SK-N-SH (cell line): ENCODE data around the gene FAM83F. TPM values are rescaled to one million over a fixed set of nuclear protein-coding genes. Genes with fewer than 3 reads are reported as not detected.

Experiments used
- CTCF ChIA-PET: fragments of 300-600, 350-600 bp; formaldehyde crosslinking; extraction: SDS; loops from one replicate; lab custom pipeline; 2021; lab: Yijun Ruan, JAX
- POLR2A ChIA-PET: fragments of 350-600 bp; sonication (Branson Sonifier 250); formaldehyde crosslinking; extraction: SDS; loops from one replicate; lab custom pipeline; 2020; ENCODE audit warnings: antibody characterized with exemption, inconsistent platforms; lab: Yijun Ruan, JAX
- DNase-seq: peaks from one replicate; pipeline ENCODE4 v3.0.0; 2012
- H2AFZ ChIP-seq: fragments of 200-600 bp; sonication (generic); 2 replicates; pipeline ENCODE4 v1.8.1; 2016; ENCODE audit warnings: antibody characterized with exemption, mild to moderate bottlenecking, low read depth
- H3F3A ChIP-seq: fragments of 200-600 bp; sonication (generic); replicated peaks from 2 replicates; pipeline ENCODE3; 2016; ENCODE audit warnings: antibody characterized with exemption, mild to moderate bottlenecking; ENCODE audit not compliant: insufficient read depth
- H3K27ac ChIP-seq, 2 experiments: fragments of 200-500 bp in 1 of 2; fragments of 200-600 bp in 1 of 2; sonication (Bioruptor generic) in 1 of 2; sonication (generic), shearing (Covaris generic) in 1 of 2; 2 replicates each; pipeline versions ENCODE4 v1.5.1 to v1.6.1; 2014 to 2016; ENCODE audit warnings: low read depth in 2 of 2, inconsistent platforms in 1 of 2, low read length in 1 of 2, mild to moderate bottlenecking in 1 of 2, mixed read lengths in 1 of 2
- H3K27me3 ChIP-seq: fragments of 200-600 bp; sonication (generic), shearing (Covaris generic); 2 replicates; pipeline ENCODE4 v1.6.1; 2016; ENCODE audit warnings: mixed run types; ENCODE audit not compliant: insufficient read depth
- H3K36me3 ChIP-seq, 2 experiments: fragments of 200-500 bp in 1 of 2; fragments of 200-600 bp in 1 of 2; sonication (Bioruptor generic) in 1 of 2; sonication (generic) in 1 of 2; replicated peaks in 1 of 2; 2 replicates each; pipeline versions ENCODE3 to v1.5.1; 2014 to 2016; ENCODE audit warnings: low read length in 1 of 2, mild to moderate bottlenecking in 1 of 2; ENCODE audit not compliant: insufficient read depth in 2 of 2, control insufficient read depth in 1 of 2
- H3K4me1 ChIP-seq, 2 experiments: fragments of 200-500 bp in 1 of 2; fragments of 200-600 bp in 1 of 2; sonication (Bioruptor generic) in 1 of 2; sonication (generic), shearing (Covaris generic) in 1 of 2; 2 replicates each; pipeline versions ENCODE4 v1.5.1 to v1.6.1; 2014 to 2016; ENCODE audit warnings: low read depth in 1 of 2, low read length in 1 of 2, mixed run types in 1 of 2; ENCODE audit not compliant: insufficient read depth in 2 of 2, control insufficient read depth in 1 of 2
- H3K4me2 ChIP-seq: fragments of 200-600 bp; sonication (generic), shearing (Covaris generic); 2 replicates; pipeline ENCODE4 v1.6.1; 2017; ENCODE audit warnings: mixed run types
- H3K4me3 ChIP-seq, 2 experiments: fragments of 200-500 bp in 1 of 2; fragments of 200-600 bp in 1 of 2; sonication (Bioruptor generic) in 1 of 2; sonication (generic), shearing (Covaris generic) in 1 of 2; 2 replicates each; pipeline versions ENCODE4 v1.5.1 to v1.8.1; 2014 to 2016; ENCODE audit warnings: low read depth in 2 of 2, inconsistent platforms in 1 of 2, low read length in 1 of 2, mild to moderate bottlenecking in 1 of 2, mixed read lengths in 1 of 2, moderate library complexity in 1 of 2
- H3K79me2 ChIP-seq: fragments of 200-600 bp; sonication (generic); 2 replicates; pipeline ENCODE4 v1.8.1; 2017; ENCODE audit warnings: mild to moderate bottlenecking; ENCODE audit not compliant: insufficient read depth
- H3K9ac ChIP-seq: fragments of 200-600 bp; sonication (generic); 2 replicates; pipeline ENCODE4 v1.6.1; 2017; ENCODE audit warnings: mixed run types
- H3K9me2 ChIP-seq: fragments of 200-600 bp; sonication (generic); 2 replicates; pipeline ENCODE4 v1.6.1; 2017; ENCODE audit warnings: mixed run types
- H3K9me3 ChIP-seq: fragments of 200-600 bp; sonication (generic); 2 replicates; pipeline ENCODE4 v1.6.1; 2017; ENCODE audit warnings: mixed run types, mild to moderate bottlenecking, moderate library complexity
- H4K20me1 ChIP-seq: fragments of 200-600 bp; sonication (generic); 2 replicates; pipeline ENCODE4 v1.6.1; 2017; ENCODE audit warnings: mild to moderate bottlenecking, mixed run types; ENCODE audit not compliant: insufficient read depth
- CHD2 ChIP-seq: fragments of 150-350 bp; IDR thresholded peaks from 2 replicates; pipeline ENCODE4 v1.6.1; 2018; ENCODE audit warnings: low read length; ENCODE audit not compliant: partially characterized antibody
- EZH2phosphoT487 ChIP-seq: fragments of 200-600 bp; sonication (generic); IDR thresholded peaks from 2 replicates; pipeline ENCODE4 v1.6.1; 2017; ENCODE audit warnings: low read depth, mixed run types, mild to moderate bottlenecking, antibody characterized with exemption, moderate library complexity, borderline replicate concordance
- FOSL2 ChIP-seq: IDR thresholded peaks from 2 replicates; pipeline ENCODE4 v1.4.0; 2012; ENCODE audit warnings: low read depth, mild to moderate bottlenecking, moderate library complexity, borderline replicate concordance
- GABPA ChIP-seq: IDR thresholded peaks from 2 replicates; pipeline ENCODE4 v1.4.0; 2012; ENCODE audit warnings: low read depth, mild to moderate bottlenecking
- JUND ChIP-seq: IDR thresholded peaks from 2 replicates; pipeline ENCODE4 v1.4.0; 2012
- MXI1 ChIP-seq: IDR thresholded peaks from 2 replicates; pipeline ENCODE4 v1.6.1; 2012; ENCODE audit warnings: mild to moderate bottlenecking, low read depth, low read length, improper control_type of control experiment
- NFIC ChIP-seq: IDR thresholded peaks from 2 replicates; pipeline ENCODE4 v1.4.0; 2012; ENCODE audit warnings: borderline replicate concordance
- NRF1 ChIP-seq: IDR thresholded peaks from 2 replicates; pipeline ENCODE4 v1.6.1; 2012; ENCODE audit warnings: low read depth, mild to moderate bottlenecking, low read length
- REST ChIP-seq: IDR thresholded peaks from 2 replicates; pipeline ENCODE4 v1.6.1; 2012; ENCODE audit warnings: mild to moderate bottlenecking, low read depth, low read length, moderate library complexity
- RFX5 ChIP-seq: IDR thresholded peaks from 2 replicates; pipeline ENCODE4 v1.6.1; 2012; ENCODE audit warnings: mild to moderate bottlenecking, improper control_type of control experiment, low read length
- SIN3A ChIP-seq: IDR thresholded peaks from 2 replicates; pipeline ENCODE4 v1.6.1; 2012; ENCODE audit warnings: low read depth, mild to moderate bottlenecking, low read length, moderate library complexity, borderline replicate concordance
- TCF12 ChIP-seq: IDR thresholded peaks from 2 replicates; pipeline ENCODE4 v1.4.0; 2012
- ZBTB33 ChIP-seq: IDR thresholded peaks from 2 replicates; pipeline ENCODE4 v1.4.0; 2012; ENCODE audit warnings: low read depth, borderline replicate concordance
- WGBS: methylation state at CpG from one replicate; pipeline ENCODE4 v1.1.6; 2017; ENCODE audit warnings: low lambda C conversion rate; 5-methylcytosine and 5-hydroxymethylcytosine counted together
- polyA plus RNA-seq, 3 experiments: library from polyadenylated mRNA; depleted of rRNA; stranded (reverse); fragments of >200 nt; gene quantifications; 2 replicates each; pipeline ENCODE4 v1.2.3, GENCODE V29; 2012

Gene FAM83F
- polyA plus RNA-seq, 1 of the 3 experiments (the other 2 are of a cell fraction): not detected

DNA sequence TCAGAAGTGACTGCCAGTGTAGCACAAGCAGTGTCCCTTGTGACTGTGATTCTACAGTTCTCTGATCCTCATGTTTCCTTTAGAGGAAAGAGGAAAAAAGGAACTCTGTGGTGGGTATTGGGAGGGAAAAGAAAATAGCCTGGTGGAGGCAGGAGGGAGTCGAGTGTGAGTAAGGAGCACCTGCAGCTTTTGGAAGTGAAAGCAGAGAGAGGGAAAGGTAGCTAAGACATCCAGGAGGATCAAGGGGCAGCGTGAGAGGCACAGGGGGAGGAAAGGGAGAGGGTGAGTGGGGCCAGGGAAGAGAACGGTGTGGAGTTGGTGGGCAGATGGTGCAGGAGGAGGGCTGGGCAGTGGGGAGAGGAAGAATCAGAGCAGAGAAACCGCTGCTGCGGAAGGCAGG lies 22.1 kb upstream of the FAM83F start:
- 62% methylated on average over 5 of the region's 5 CpGs for WGBS
- H4K20me1 ChIP-seq: no peaks in the 10 kb centered on the region

More for the DNA sequence above, 22.1 kb upstream of the FAM83F start:
- POLR2A ChIA-PET: no interaction called here
- CTCF ChIA-PET: no interaction called here
- Histone ChIP-seq H3K27ac (no peak overlapping the region), H3K9me2 (no peaks in the 10 kb centered on the region), H3K27me3 (no peaks in the 10 kb centered on the region), H3K9ac (no peak overlapping the region), H3K79me2 (no peaks in the 10 kb centered on the region), H3K4me1 (peaks cover 0 to 5% of the 10 kb centered on the region in 2 experiments; a peak in 1 of 4 replicates), H3F3A (no peaks in the 10 kb centered on the region), H2AFZ (no peak overlapping the region), H3K4me2 (no peak overlapping the region), H3K36me3 (no peaks in the 10 kb centered on the region)
- no peak for DNase-seq
- TF ChIP-seq JUND (no peak), TCF12 (no peak), NRF1 (no peak), RFX5 (no peak), EZH2phosphoT487 (no peak), SIN3A (no peak), REST (no peak), ZBTB33 (no peak), MXI1 (no peak), GABPA (no peak), FOSL2 (no peak), NFIC (no peak), CHD2 (no peak)
- TF ChIP-seq, all 33 proteins: peak for 0
- Histone ChIP-seq H3K4me3 (no peak overlapping the region), H3K9me3 (no peaks in the 10 kb centered on the region)
